Liver (tissue), 9 donors: ENCODE results near the gene RERE. TPM values are rescaled to one million over a fixed set of nuclear protein-coding genes. Genes with fewer than 3 reads are reported as not detected.

Source experiments
- DNase-seq: peaks from one replicate; pipeline ENCODE4 v3.0.0-alpha.2; 2017; ENCODE audit warnings: low spot score
- H3K27ac ChIP-seq, 2 donors: one replicate each; pipeline ENCODE4 v1.7.0; 2013; ENCODE audit warnings: inconsistent platforms in 2 of 2, low read length in 2 of 2, control low read depth in 1 of 2, low read depth in 1 of 2, mild to moderate bottlenecking in 1 of 2
- H3K27me3 ChIP-seq, 4 donors: one replicate each; pipeline versions ENCODE4 v1.6.1 to v1.7.0; 2013; ENCODE audit warnings: low read length in 3 of 4, inconsistent platforms in 1 of 4, mild to moderate bottlenecking in 1 of 4, moderate library complexity in 1 of 4; ENCODE audit not compliant: control insufficient read depth in 4 of 4, insufficient read depth in 4 of 4
- H3K36me3 ChIP-seq, 4 donors: one replicate each; pipeline versions ENCODE4 v1.6.1 to v1.7.0; 2013; ENCODE audit warnings: low read length in 3 of 4, mild to moderate bottlenecking in 3 of 4, low read depth in 1 of 4, moderate library complexity in 1 of 4; ENCODE audit not compliant: control insufficient read depth in 4 of 4, insufficient read depth in 3 of 4
- H3K4me1 ChIP-seq, 4 donors: one replicate each; pipeline versions ENCODE4 v1.6.1 to v1.7.0; 2013; ENCODE audit warnings: low read length in 3 of 4, mild to moderate bottlenecking in 3 of 4, moderate library complexity in 1 of 4; ENCODE audit not compliant: control insufficient read depth in 4 of 4, insufficient read depth in 4 of 4
- H3K4me3 ChIP-seq, 3 donors: one replicate each; pipeline versions ENCODE4 v1.6.1 to v1.7.0; 2013; ENCODE audit warnings: low read length in 3 of 3, control low read depth in 1 of 3, low read depth in 1 of 3, mild to moderate bottlenecking in 1 of 3
- H3K9ac ChIP-seq, 2 donors: one replicate each; pipeline ENCODE4 v1.7.0; 2013; ENCODE audit warnings: low read length in 2 of 2, mild to moderate bottlenecking in 2 of 2, moderate library complexity in 2 of 2, control low read depth in 1 of 2, low read depth in 1 of 2
- H3K9me3 ChIP-seq, 4 donors: one replicate each; pipeline versions ENCODE4 v1.6.1 to v1.7.0; 2013; ENCODE audit warnings: low read length in 3 of 4; ENCODE audit not compliant: control insufficient read depth in 4 of 4
- ATF3 ChIP-seq: IDR thresholded peaks from 2 replicates; pipeline ENCODE4 v1.6.1; 2016; ENCODE audit warnings: antibody characterized with exemption
- CTCF ChIP-seq: fragments of 150-350 bp; IDR thresholded peaks from 2 replicates; pipeline ENCODE4 v1.5.1; 2017; ENCODE audit warnings: improper control_type of control experiment, low read depth, low read length; ENCODE audit not compliant: missing input control
- EGR1 ChIP-seq, 2 donors: IDR thresholded peaks; 2 replicates each; pipeline ENCODE4 v1.6.1; 2016 to 2018; ENCODE audit warnings: antibody characterized with exemption in 2 of 2, low read depth in 2 of 2
- FOXA1 ChIP-seq: IDR thresholded peaks from 2 replicates; pipeline ENCODE4 v1.6.1; 2016; ENCODE audit warnings: antibody characterized with exemption
- FOXA2 ChIP-seq: IDR thresholded peaks from 2 replicates; pipeline ENCODE4 v1.6.1; 2016; ENCODE audit warnings: antibody characterized with exemption
- GABPA ChIP-seq, 2 donors: IDR thresholded peaks in 1 of 2; conservative IDR thresholded peaks in 1 of 2; 2 replicates each; pipeline ENCODE4 v1.6.1; 2016; ENCODE audit warnings: antibody characterized with exemption in 2 of 2, mild to moderate bottlenecking in 1 of 2, moderate library complexity in 1 of 2
- HNF4A ChIP-seq, 2 donors: conservative IDR thresholded peaks; 2 replicates each; pipeline ENCODE4 v1.6.1; 2016; ENCODE audit warnings: antibody characterized with exemption in 2 of 2, mild to moderate bottlenecking in 2 of 2
- HNF4G ChIP-seq: IDR thresholded peaks from 2 replicates; pipeline ENCODE4 v1.6.1; 2016; ENCODE audit warnings: antibody characterized with exemption
- MAX ChIP-seq: IDR thresholded peaks from 2 replicates; pipeline ENCODE4 v1.6.1; 2016; ENCODE audit warnings: antibody characterized with exemption
- NR2F2 ChIP-seq: IDR thresholded peaks from 2 replicates; pipeline ENCODE4 v1.6.1; 2016; ENCODE audit warnings: antibody characterized with exemption
- RAD21 ChIP-seq, 2 donors: IDR thresholded peaks; 2 replicates each; pipeline ENCODE4 v1.6.1; 2016; ENCODE audit warnings: antibody characterized with exemption in 2 of 2, mild to moderate bottlenecking in 2 of 2
- REST ChIP-seq: IDR thresholded peaks from 2 replicates; pipeline ENCODE4 v1.6.1; 2016; ENCODE audit warnings: antibody characterized with exemption, mild to moderate bottlenecking
- RXRA ChIP-seq, 2 donors: IDR thresholded peaks; 2 replicates each; pipeline ENCODE4 v1.6.1; 2017 to 2018; ENCODE audit warnings: antibody characterized with exemption in 2 of 2, mild to moderate bottlenecking in 1 of 2
- SP1 ChIP-seq: IDR thresholded peaks from 2 replicates; pipeline ENCODE4 v1.6.1; 2018; ENCODE audit warnings: antibody characterized with exemption, mild to moderate bottlenecking
- TAF1 ChIP-seq: conservative IDR thresholded peaks from 2 replicates; pipeline ENCODE4 v1.6.1; 2016; ENCODE audit warnings: antibody characterized with exemption, mild to moderate bottlenecking
- YY1 ChIP-seq: IDR thresholded peaks from 2 replicates; pipeline ENCODE4 v1.6.1; 2016; ENCODE audit warnings: antibody characterized with exemption, mild to moderate bottlenecking
- ZBTB33 ChIP-seq: IDR thresholded peaks from 2 replicates; pipeline ENCODE4 v1.6.1; 2016; ENCODE audit warnings: antibody characterized with exemption
- WGBS: extraction: QIAGEN DNeasy Blood & Tissue Kit; methylation state at CpG from one replicate; pipeline ENCODE4 v1.1.7; 2013; 5-methylcytosine and 5-hydroxymethylcytosine counted together
- polyA plus RNA-seq, 2 donors: library from polyadenylated mRNA; stranded (reverse) in 1 of 2; unstranded in 1 of 2; fragments of 200-250 nt in 1 of 2; fragments of >200 nt in 1 of 2; fragmentation: Nextera tagmentation in 1 of 2; extraction: Ambion mirVana in 1 of 2; gene quantifications; one replicate each; pipeline versions ENCODE4 v1.2.1 to v1.2.3, GENCODE V29; 2013 to 2015
- total RNA-seq, 2 donors: library from RNA; depleted of rRNA; stranded (reverse); fragments of >200 nt; gene quantifications; one replicate each; pipeline ENCODE4 v1.2.3, GENCODE V29; 2014
- donor health status: healthy.
- donor health status: healthy.
- donor health status: healthy.
- donor health status: healthy.
- donor health status: healthy.

RERE gene
- total and polyA plus RNA-seq, 4 donors: 9.8 to 49.1 (median 24.8) TPM

GRCh38 chr1:8495928-8496401 lies 321.5 kb downstream of the RERE start:
- peaks cover 5 to 14% (median 10%) of the 10 kb centered on the region in 4 donors for H3K36me3 ChIP-seq

More at GRCh38 chr1:8495928-8496401, 321.5 kb downstream of the RERE start:
- H3K9ac ChIP-seq: no peak overlapping the region
- no peaks in the 10 kb centered on the region for H3K27me3 ChIP-seq
- no peak overlapping the region for H3K27ac ChIP-seq
- DNase-seq: no peak
- TF ChIP-seq NR2F2 (no peak), FOXA2 (no peak), CTCF (no peak), ATF3 (no peak), EGR1 (IDR thresholded peaks at IDR 0.05; ENCODE audit: low read depth in 2 of 2) (no peak), YY1 (no peak), MAX (no peak), TAF1 (no peak), SP1 (no peak), HNF4A (conservative IDR thresholded peaks at IDR 0.05) (no peak), HNF4G (no peak), FOXA1 (no peak), REST (no peak), ZBTB33 (no peak), GABPA (IDR thresholded peaks at IDR 0.05 in 1 of 2, conservative IDR thresholded peaks at IDR 0.05 in 1 of 2) (no peak), RAD21 (IDR thresholded peaks at IDR 0.05) (no peak), RXRA (IDR thresholded peaks at IDR 0.05) (no peak)
- WGBS: 93% methylated on average over 6 of the region's 6 CpGs
- no peak overlapping the region for H3K4me3 ChIP-seq
- H3K4me1 ChIP-seq: peaks cover 2 to 13% (median 7%) of the 10 kb centered on the region in 4 donors
- H3K9me3 ChIP-seq: no peaks in the 10 kb centered on the region
